ENCODE measurements around the gene UGT1A5. TPM values are rescaled to one million over a fixed set of nuclear protein-coding genes. Genes with fewer than 3 reads are reported as not detected.

UGT1A5 gene
- total RNA-seq, 1 experiment from 2014 or later: not detected

DNA sequence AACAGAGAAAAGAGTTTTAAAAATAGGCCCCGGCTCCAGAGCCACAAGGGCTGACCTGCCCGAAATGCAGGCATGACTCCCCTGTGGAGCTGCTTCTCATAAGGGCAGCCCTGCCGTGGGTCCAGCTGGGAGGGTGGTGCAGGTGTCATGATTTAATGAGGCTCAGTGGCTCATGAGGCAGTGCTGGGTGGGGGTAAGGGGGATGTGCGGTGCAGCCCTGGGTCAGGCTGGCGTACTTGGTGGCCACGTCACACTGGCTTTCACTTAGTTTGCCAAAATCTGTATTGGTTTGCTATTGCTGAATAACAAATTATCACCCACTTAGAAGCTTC is 108.0 kb downstream of the UGT1A5 start:
- Histone ChIP-seq H3K27ac (ENCODE audit: low read depth, low read length) (no peak overlapping the region), H4K20me1 (ENCODE audit: insufficient read depth) (no peaks in the 10 kb centered on the region), H3K9me2 (ENCODE audit: insufficient read depth) (no peaks in the 10 kb centered on the region), H3K27me3 (ENCODE audit: insufficient read depth, low read length) (no peaks in the 10 kb centered on the region), H3K36me3 (ENCODE audit: control insufficient read depth in 1 of 2, insufficient read depth in 2 of 2, low read length in 2 of 2) (no peaks in the 10 kb centered on the region), H3K9ac (ENCODE audit: low read length) (no peak overlapping the region), H3K4me2 (ENCODE audit: low read length) (no peak overlapping the region), H2AFZ (ENCODE audit: low read depth, low read length, poor library complexity, severe bottlenecking) (no peak overlapping the region), H3K9me3 (ENCODE audit: control insufficient read depth in 1 of 2, insufficient read depth in 1 of 2, low read depth in 1 of 2, low read length in 2 of 2) (no peaks in the 10 kb centered on the region), H3K4me1 (ENCODE audit: control insufficient read depth in 1 of 2, insufficient read depth in 2 of 2, low read length in 2 of 2) (no peaks in the 10 kb centered on the region), H3K79me2 (ENCODE audit: insufficient read depth, low read length) (no peaks in the 10 kb centered on the region), H3K4me3 (replicated peaks in 1 of 2; ENCODE audit: low read depth in 1 of 2, low read length in 2 of 2) (no peak overlapping the region)
- CTCF ChIA-PET: no interaction called here
- POLR2A ChIA-PET: no interaction called here
- intact Hi-C loops (cut with micrococcal nuclease): no loop called here
- RAD21 ChIA-PET (ENCODE audit: low non-redundant PET in 1 of 2, low total read pairs in 2 of 2, uncharacterized antibody in 2 of 2, unreplicated experiment in 2 of 2): no interaction called here
- no peak for TF ChIP-seq EZH2 (IDR thresholded peaks at IDR 0.05)
- DNase-seq (ENCODE audit: low read depth, low spot score) (no peak), ATAC-seq (no peak)
- no TSS peak for BruUV-seq (replicated peaks)

DNA sequence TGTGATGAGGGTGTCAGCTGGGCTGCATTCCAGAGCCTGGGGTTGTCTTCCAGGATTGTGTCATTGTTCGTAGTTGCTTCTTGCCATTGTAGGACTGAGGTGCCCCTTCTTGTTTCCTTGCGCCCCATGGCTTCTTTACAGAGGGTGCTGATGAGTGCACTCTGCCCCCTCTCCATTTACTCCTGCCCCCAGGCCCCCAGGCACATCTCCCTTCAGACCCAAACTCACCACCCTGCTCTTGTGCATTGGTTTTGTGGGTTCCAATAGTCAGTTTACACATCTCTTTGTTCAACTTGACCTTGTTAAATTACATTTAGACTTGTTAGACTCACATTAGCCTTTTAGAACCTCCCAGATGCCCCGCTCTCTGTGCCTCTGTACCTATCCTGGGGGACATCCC is 108.5 kb downstream of the UGT1A5 start:
- TF ChIP-seq SIN3A (IDR thresholded peaks at IDR 0.05; ENCODE audit: low read depth) (no peak), RAD21 (IDR thresholded peaks at IDR 0.05; ENCODE audit: low read depth) (no peak), CEBPB (IDR thresholded peaks at IDR 0.05; ENCODE audit: low read depth) (no peak), POLR2AphosphoS5 (IDR thresholded peaks at IDR 0.05; ENCODE audit: low read depth, low read length) (no peak), ZFX (IDR thresholded peaks at IDR 0.05) (no peak), POLR2A (IDR thresholded peaks at IDR 0.05; ENCODE audit: borderline replicate concordance, extremely low read depth, insufficient read depth, insufficient read length) (no peak), EGR1 (IDR thresholded peaks at IDR 0.05; ENCODE audit: low read depth) (no peak)
- TF ChIP-seq, protein P1, sequence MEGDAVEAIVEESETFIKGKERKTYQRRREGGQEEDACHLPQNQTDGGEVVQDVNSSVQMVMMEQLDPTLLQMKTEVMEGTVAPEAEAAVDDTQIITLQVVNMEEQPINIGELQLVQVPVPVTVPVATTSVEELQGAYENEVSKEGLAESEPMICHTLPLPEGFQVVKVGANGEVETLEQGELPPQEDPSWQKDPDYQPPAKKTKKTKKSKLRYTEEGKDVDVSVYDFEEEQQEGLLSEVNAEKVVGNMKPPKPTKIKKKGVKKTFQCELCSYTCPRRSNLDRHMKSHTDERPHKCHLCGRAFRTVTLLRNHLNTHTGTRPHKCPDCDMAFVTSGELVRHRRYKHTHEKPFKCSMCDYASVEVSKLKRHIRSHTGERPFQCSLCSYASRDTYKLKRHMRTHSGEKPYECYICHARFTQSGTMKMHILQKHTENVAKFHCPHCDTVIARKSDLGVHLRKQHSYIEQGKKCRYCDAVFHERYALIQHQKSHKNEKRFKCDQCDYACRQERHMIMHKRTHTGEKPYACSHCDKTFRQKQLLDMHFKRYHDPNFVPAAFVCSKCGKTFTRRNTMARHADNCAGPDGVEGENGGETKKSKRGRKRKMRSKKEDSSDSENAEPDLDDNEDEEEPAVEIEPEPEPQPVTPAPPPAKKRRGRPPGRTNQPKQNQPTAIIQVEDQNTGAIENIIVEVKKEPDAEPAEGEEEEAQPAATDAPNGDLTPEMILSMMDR (IDR thresholded peaks at IDR 0.05 in 2 of 3, conservative IDR thresholded peaks at IDR 0.05 in 1 of 3; ENCODE audit: borderline replicate concordance in 1 of 3, insufficient read depth in 1 of 3, low read depth in 2 of 3, low read length in 2 of 3): no peak
- intact Hi-C loops (cut with micrococcal nuclease): no loop called here
- Histone ChIP-seq H3K4me2 (ENCODE audit: low read length) (no peak overlapping the region), H3K9me2 (ENCODE audit: insufficient read depth) (no peaks in the 10 kb centered on the region), H3K36me3 (ENCODE audit: control insufficient read depth in 1 of 2, insufficient read depth in 2 of 2, low read length in 2 of 2) (no peaks in the 10 kb centered on the region), H3K27ac (ENCODE audit: low read depth, low read length) (no peak overlapping the region), H2AFZ (ENCODE audit: low read depth, low read length, poor library complexity, severe bottlenecking) (no peak overlapping the region), H3K79me2 (ENCODE audit: insufficient read depth, low read length) (no peaks in the 10 kb centered on the region), H3K4me1 (ENCODE audit: control insufficient read depth in 1 of 2, insufficient read depth in 2 of 2, low read length in 2 of 2) (no peaks in the 10 kb centered on the region), H3K9ac (ENCODE audit: low read length) (no peak overlapping the region), H3K27me3 (ENCODE audit: insufficient read depth, low read length) (no peaks in the 10 kb centered on the region), H4K20me1 (ENCODE audit: insufficient read depth) (no peaks in the 10 kb centered on the region), H3K4me3 (replicated peaks in 1 of 2; ENCODE audit: low read depth in 1 of 2, low read length in 2 of 2) (no peak overlapping the region), H3K9me3 (ENCODE audit: control insufficient read depth in 1 of 2, insufficient read depth in 1 of 2, low read depth in 1 of 2, low read length in 2 of 2) (no peaks in the 10 kb centered on the region)
- RAD21 ChIA-PET (ENCODE audit: low non-redundant PET in 1 of 2, low total read pairs in 2 of 2, uncharacterized antibody in 2 of 2, unreplicated experiment in 2 of 2): no interaction called here
- POLR2A ChIA-PET: no interaction called here
- CTCF ChIA-PET: no interaction called here
- no peak for ATAC-seq
- DNase-seq (ENCODE audit: low read depth, low spot score): no peak
- BruUV-seq (replicated peaks): no TSS peak

Data from HCT116 (cell line).